Skeletal muscle satellite cell (primary cell): Measurements from ENCODE around the gene RDM1.

Source experiments
- H3K27me3 ChIP-seq: 2 replicates; pipeline ENCODE4 v1.7.0; 2013; ENCODE audit warnings: low read length; ENCODE audit not compliant: control insufficient read depth, insufficient read depth
- H3K36me3 ChIP-seq: 2 replicates; pipeline ENCODE4 v1.7.0; 2013; ENCODE audit warnings: mild to moderate bottlenecking, control low read depth, low read length; ENCODE audit not compliant: insufficient read depth
- H3K4me1 ChIP-seq: 2 replicates; pipeline ENCODE4 v1.7.0; 2013; ENCODE audit warnings: low read length; ENCODE audit not compliant: control insufficient read depth, insufficient read depth
- H3K4me2 ChIP-seq: 2 replicates; pipeline ENCODE4 v1.7.0; 2013; ENCODE audit warnings: mild to moderate bottlenecking, low read length
- H3K4me3 ChIP-seq: 2 replicates; pipeline ENCODE4 v1.7.0; 2013; ENCODE audit warnings: low read length
- H3K9ac ChIP-seq: 2 replicates; pipeline ENCODE4 v1.7.0; 2013; ENCODE audit warnings: mild to moderate bottlenecking, low read depth, low read length, moderate library complexity
- H3K9me3 ChIP-seq: replicated peaks from 2 replicates; pipeline ENCODE4 v1.7.0; 2013; ENCODE audit warnings: mild to moderate bottlenecking, control low read depth, low read length

Gene RDM1

GRCh38 chr17:35895636-35896587 is 34.7 kb downstream of the RDM1 start:
- Histone ChIP-seq H3K36me3 (no peaks in the 10 kb centered on the region), H3K4me1 (peaks cover 17% of the 10 kb centered on the region), H3K4me2 (no peak overlapping the region), H3K27me3 (no peaks in the 10 kb centered on the region), H3K9ac (no peak overlapping the region), H3K9me3 (no peaks in the 10 kb centered on the region), H3K4me3 (no peak overlapping the region)

GRCh38 chr17:35894206-35894605 is 36.4 kb downstream of the RDM1 start:
- Histone ChIP-seq H3K4me2 (no peak overlapping the region), H3K4me3 (no peak overlapping the region), H3K36me3 (no peaks in the 10 kb centered on the region), H3K9me3 (no peaks in the 10 kb centered on the region), H3K27me3 (no peaks in the 10 kb centered on the region), H3K4me1 (peaks cover 10% of the 10 kb centered on the region), H3K9ac (no peak overlapping the region)

GRCh38 chr17:35893751-35894150 is 36.8 kb downstream of the RDM1 start:
- H3K9ac ChIP-seq = no peak overlapping the region
- H3K9me3 ChIP-seq = no peaks in the 10 kb centered on the region
- H3K36me3 ChIP-seq = no peaks in the 10 kb centered on the region
- no peak overlapping the region for H3K4me3 ChIP-seq
- H3K27me3 ChIP-seq = no peaks in the 10 kb centered on the region
- no peak overlapping the region for H3K4me2 ChIP-seq
- peaks cover 10% of the 10 kb centered on the region for H3K4me1 ChIP-seq

DNA sequence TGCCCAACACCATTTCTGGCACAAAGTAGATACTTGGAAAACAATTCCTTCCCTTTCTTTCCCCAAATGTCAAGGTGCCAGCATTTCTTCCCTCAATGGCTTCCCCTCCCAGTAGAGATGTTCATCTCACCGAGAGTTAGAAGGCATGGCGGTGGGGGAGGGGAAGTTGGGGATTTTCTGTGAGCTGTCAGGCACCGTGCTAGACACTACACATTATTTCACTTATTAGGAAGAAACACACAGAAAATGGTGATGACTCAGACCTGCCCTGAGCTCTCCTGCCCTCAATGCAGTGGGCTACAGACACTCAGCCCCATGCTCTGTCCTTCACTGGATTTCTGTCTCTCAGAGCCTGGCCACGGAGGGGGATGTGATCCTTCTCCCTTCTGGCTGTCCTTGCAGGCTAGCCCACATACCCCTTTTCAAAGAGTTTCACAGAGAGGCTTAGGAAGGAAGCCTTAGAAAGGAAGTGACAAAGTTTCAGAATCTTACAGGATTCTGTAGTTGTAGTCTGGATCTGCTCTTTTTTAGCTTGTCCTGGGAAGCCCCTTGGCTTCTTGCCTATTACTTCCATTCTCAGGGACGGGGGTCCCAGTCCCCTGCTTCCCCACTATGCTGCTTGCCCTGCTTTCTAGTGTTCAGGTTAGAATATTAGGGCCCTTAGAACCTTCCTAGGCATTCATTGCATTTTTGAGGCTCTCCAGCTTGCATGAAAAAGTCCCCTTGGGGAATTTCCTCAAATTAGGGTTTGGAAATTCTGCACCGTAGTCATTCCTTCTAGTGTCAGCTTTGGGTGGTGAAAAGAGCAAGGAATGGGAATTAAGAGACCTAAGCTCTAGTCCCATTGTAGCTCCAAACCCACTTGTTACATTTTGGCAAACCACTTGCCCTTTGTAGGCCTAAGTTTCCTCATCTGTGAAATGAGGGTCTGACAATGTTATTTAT is 38.2 kb downstream of the RDM1 start:
- H3K27me3 ChIP-seq = no peaks in the 10 kb centered on the region
- peaks cover 10% of the 10 kb centered on the region for H3K4me1 ChIP-seq
- H3K9ac ChIP-seq = no peak overlapping the region
- no peaks in the 10 kb centered on the region for H3K36me3 ChIP-seq
- no peak overlapping the region for H3K4me3 ChIP-seq
- H3K4me2 ChIP-seq = no peak overlapping the region
- no peaks in the 10 kb centered on the region for H3K9me3 ChIP-seq

DNA sequence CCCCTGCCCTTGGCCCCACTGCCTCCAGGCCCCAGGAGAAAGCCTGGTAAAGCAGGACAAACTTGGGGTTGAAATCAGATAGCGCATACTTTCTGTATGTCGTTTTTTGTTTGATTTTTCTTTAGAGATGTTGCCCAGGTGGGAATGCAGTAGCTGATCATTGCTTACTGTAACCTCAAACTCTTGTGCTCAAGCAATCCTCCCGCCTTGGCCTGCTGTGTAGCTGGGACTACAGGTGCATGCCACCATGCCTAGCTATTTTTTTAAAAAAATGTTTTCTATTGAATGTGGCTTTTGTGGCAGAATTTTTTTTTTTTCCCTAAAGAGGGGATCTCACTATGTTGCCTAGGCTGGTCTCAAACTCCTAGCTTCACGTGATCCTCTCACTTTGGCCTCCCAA is 39.3 kb downstream of the RDM1 start:
- Histone ChIP-seq H3K27me3 (no peaks in the 10 kb centered on the region), H3K36me3 (no peaks in the 10 kb centered on the region), H3K9me3 (no peaks in the 10 kb centered on the region), H3K4me3 (no peak overlapping the region), H3K9ac (no peak overlapping the region), H3K4me2 (no peak overlapping the region), H3K4me1 (peaks cover 10% of the 10 kb centered on the region)

DNA sequence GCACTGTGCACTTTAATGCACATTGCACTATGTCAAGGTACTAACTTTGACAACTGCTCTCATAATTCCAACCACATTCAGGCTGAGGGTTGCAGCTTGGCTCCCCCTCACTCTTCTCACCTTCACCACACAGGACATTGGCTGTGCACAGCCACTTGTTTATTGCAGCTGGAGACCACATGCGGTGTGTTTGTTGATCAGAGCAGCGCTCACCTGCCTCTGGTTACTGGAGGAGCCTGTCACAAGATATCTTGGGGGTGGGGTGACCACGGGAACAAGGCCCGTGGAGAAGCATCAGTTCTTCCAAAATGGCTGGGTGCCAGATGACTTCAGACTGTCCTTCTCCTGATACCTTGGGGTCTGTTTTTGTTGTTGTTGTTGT is 39.8 kb downstream of the RDM1 start:
- peaks cover 6% of the 10 kb centered on the region for H3K4me1 ChIP-seq
- H3K4me2 ChIP-seq = no peak overlapping the region
- H3K9me3 ChIP-seq = no peaks in the 10 kb centered on the region
- no peaks in the 10 kb centered on the region for H3K27me3 ChIP-seq
- no peak overlapping the region for H3K9ac ChIP-seq
- H3K4me3 ChIP-seq = no peak overlapping the region
- H3K36me3 ChIP-seq = no peaks in the 10 kb centered on the region

DNA sequence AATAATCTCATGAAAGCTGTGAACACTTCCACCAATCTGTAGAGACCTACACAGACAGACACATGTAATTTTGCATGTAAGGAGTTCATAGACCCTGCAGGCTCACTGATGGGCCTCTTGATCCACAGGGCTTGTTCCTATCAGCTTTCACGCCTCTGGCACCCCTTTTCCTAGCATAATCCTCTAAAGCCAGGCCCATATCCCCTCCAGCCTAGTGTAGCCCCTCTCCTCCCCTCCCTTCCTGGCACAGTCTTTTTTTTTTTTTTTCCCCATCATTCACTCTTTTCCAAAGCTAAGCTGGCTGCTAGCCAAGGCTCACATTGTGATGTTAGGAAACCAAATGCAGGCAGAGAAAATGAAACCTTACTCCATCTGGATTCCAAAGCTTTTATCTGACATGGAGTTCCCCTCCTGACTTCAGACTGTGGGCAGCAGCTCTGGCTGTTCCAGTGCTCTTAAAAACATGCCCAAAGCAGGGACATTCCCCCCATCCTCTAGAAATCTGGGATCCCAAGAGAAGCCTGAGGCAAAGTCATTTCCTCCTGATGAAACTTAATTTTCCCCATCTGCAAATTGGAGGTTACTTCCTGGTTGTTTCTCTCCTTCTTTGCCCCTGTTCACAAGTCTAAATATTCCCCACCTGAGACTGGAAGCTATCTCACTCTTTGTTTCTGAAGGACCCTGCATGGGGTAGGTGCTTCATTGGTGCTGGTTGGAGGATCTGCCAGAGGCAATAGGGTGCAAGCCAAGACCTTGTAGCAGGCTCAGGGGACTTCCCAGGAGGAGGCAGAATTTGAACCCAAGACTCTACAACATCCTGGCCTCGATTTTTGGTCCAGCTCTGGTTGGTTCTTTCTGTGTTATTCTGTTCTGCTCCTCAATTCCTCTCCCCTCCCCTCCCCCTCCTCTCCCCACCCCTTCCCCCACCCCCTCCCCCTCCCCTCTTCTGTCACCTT is 40.5 kb downstream of the RDM1 start:
- Histone ChIP-seq H3K4me2 (no peak overlapping the region), H3K36me3 (no peaks in the 10 kb centered on the region), H3K4me1 (no peaks in the 10 kb centered on the region), H3K4me3 (no peak overlapping the region), H3K9ac (no peak overlapping the region), H3K27me3 (no peaks in the 10 kb centered on the region), H3K9me3 (no peaks in the 10 kb centered on the region)

- Histone ChIP-seq H3K4me3 (no peak overlapping the region), H3K4me2 (no peak overlapping the region), H3K9ac (no peak overlapping the region), H3K36me3 (no peaks in the 10 kb centered on the region), H3K9me3 (no peaks in the 10 kb centered on the region), H3K4me1 (no peaks in the 10 kb centered on the region), H3K27me3 (no peaks in the 10 kb centered on the region)
These were observed 41.3 kb downstream of the RDM1 start for GRCh38 chr17:35889241-35889640.

GRCh38 chr17:35879773-35880654 is 50.6 kb downstream of the RDM1 start, which contains the start of gene CCL5:
Gene CCL5 (minus strand): TSS chr17:35880360.
- Histone ChIP-seq H3K36me3 (no peaks in the 10 kb centered on the region), H3K4me1 (no peaks in the 10 kb centered on the region), H3K4me2 (no peak within 1 kb of the TSS), H3K27me3 (peaks cover 4% of the 10 kb centered on the region), H3K9me3 (no peaks in the 10 kb centered on the region), H3K4me3 (no peak within 1 kb of the TSS), H3K9ac (no peak within 1 kb of the TSS)

DNA sequence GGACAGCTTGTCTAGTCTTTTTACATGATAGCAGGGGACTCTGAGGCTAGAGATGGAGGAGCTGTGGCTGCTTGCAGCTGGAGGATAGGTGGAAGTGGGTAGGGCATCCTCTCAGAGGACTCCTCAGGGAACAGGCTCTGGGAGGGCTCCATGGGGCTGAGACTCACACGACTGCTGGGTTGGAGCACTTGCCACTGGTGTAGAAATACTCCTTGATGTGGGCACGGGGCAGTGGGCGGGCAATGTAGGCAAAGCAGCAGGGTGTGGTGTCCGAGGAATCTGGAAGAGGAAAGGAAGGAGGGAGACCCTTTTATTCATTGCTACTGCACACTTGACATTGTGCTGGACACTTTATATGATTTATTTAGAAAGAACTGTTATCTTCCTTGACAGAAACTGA is 52.2 kb downstream of the RDM1 start:
- H3K4me1 ChIP-seq = no peaks in the 10 kb centered on the region
- no peak overlapping the region for H3K4me3 ChIP-seq
- H3K4me2 ChIP-seq = no peak overlapping the region
- H3K9me3 ChIP-seq = no peaks in the 10 kb centered on the region
- no peaks in the 10 kb centered on the region for H3K36me3 ChIP-seq
- no peak overlapping the region for H3K9ac ChIP-seq
- H3K27me3 ChIP-seq = peaks cover 4% of the 10 kb centered on the region
